Activated CD8-positive, alpha-beta memory T cell treated with anti-CD3 and anti-CD28 coated beads for 48 hours (primary cell): ENCODE measurements around the gene PHACTR3.

ENCODE experiments used
- DNase-seq, 3 experiments: peaks; one replicate each; pipeline ENCODE4 v3.0.0-alpha.2; 2020; ENCODE audit warnings: low read depth in 2 of 3, low spot score in 2 of 3

The PHACTR3 gene

DNA sequence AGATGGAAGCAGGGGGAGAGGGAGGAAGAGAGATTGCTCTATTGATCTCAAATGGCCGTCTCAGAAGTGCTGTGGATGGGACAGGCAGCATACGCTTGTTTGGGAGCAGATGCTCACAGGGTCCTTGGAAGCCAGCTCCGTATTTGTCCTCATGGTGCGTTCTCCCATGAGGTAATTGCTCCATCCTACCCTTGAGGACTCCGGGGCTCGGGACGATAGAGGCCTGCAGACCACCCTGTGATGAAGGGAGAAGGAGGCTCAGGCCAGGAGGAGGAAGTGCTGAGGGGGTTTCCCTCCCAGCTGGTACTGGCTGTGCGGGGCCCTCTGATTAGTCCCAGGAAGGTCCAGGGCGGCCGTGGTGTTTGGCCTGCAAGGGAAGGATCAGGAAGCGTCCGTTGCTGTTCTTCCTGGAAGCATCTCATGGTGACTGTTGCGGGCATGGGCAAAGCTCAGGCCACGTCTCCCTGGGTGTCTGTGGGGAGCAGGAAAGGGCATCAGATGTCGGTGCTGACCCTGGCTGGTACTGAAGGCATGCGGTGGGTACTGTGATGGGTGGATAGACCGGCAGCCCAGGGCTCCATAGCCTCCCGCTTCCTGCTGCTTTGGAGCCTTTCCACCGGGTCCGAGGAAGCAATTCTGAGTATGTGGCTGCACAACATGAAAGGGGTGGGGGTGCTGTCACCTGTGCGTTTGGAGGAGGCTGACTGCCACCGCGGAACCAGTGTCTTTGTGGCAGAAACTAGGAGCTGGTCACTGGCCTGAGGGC lies 170.8 kb downstream of the PHACTR3 start:
- DNase-seq: no peak

DNA sequence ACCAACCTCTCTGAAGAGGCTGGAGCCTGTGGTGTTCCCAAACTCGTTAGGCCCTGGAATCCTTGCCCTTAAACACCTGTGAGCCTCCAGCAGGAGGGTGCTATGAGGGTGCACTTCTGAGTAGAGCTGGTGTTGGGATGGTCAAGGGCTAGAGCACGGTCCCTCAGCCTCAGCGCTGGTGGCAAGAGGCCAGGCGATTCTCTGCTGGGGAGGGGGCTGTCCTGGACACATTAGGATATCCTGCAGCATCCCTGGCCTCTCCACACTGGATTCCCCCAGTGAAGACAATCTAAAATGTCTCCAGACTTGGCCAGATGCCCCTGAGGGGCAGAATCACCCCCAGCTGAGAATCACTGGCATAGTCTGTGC lies 171.3 kb downstream of the PHACTR3 start:
- no peak for DNase-seq

DNA sequence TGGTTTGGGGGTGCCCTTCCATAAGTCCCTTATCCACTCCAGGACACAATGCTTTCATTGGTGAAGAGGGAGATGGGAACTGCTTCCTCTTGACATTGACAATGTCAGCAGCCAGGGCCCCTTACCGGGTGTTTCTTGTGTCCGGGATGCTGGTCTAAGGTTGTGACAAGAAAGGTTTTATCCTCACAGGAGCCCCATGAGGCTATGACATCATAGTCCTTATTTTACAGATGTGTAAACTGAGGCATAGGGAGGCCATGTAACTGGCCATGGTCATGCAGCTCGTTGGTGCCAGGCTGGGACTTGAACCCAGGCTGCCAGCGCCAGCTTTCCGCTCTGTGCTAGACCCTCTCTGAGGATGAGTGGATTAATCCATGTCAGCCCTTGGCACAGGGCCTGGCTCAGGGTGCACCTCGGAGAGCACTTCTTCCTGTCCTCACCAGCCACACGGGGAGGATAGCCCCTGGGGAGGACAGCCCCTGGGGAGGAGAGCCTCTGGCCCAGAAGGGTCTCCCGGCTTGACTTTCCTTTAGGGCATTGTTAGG lies 171.8 kb downstream of the PHACTR3 start:
- DNase-seq: no peak

DNA sequence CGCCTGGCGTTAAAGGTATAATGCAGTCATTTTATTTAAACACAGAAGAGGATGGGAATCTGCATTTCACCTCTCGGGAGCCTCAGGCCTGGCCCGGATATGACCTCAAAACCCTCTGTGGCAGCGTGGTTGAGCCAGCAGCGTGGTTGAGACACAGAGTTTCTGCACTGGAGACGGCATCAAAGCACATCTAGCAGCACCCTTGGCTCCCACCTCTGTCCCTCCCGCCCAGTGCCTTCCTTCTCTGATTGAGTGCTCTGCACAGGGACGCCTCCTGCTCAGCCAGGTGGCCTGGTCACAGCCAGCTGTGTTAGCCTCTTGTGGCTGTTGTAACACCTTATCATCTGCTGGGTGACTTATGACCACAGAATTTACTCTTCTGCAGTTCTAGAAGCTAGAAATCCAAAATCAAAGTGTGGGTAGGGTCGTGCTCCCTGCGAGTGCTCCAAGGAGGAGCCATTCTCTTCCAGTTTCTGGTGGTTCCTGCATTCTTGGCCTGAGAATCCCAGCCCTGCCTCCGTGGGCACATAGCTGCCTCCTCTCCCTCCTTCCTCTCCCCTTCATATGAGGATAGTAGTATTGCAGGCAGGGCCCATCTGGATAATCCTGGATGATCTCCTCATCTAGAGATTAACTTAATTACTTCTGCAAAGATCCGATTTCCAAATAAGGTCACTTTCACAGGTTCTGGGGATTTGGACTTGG lies 172.4 kb downstream of the PHACTR3 start:
- DNase-seq: no peak

DNA sequence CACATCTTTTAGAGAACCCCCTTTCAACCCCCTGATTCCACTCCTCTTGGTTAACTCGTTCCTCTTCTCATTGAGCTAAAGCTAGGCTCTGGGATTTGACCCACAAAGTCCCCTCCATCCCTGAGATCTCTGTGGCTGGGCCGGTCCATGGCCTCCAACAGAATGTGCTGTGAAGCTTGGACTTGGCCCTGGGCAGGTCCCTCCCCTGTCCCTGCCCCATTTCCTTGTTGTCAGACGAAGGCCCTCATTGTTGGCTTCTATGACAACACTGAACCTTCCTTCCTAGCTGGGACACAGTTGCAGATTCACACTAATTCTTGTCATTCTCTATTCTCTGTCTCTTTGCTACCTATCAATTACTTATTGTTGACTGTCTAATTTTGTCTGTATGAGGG lies 173.0 kb downstream of the PHACTR3 start:
- DNase-seq: no peak

DNA sequence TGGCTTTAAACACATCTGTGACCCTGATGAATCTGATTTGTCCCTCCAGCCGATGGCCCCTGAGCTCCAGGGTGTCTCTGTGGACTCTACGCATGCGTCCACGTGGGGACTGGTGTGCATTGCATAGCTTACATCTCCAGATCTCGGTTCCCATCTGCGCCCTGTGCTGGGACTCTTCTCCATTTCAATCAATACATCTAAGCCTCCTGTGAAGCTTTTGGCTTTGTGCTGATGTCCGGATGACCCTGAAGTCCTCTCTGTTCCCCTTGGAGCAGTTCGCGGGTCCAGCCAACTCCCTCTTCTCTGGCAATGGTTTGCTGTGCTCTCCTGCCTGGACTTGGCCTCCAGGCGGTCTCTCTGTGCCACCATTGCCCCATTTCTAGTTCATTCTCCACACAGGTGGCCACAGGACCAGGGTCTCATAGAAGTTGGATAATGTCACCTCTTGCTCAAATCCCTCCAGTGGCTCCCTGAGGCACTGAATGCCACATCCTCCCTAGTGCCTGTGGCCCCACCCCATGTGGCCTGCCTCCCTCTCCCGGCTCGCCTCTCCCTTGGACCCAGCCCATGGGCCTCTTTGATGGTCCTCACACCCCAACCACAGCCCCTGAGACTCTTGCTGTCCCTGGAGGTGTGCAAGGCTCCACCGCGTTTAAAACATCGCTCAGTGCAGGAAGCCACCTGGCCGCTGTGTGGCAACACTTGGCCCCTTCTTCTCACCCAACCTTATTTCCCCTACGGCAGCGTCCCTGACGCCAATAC lies 173.7 kb downstream of the PHACTR3 start:
- no peak for DNase-seq

DNA sequence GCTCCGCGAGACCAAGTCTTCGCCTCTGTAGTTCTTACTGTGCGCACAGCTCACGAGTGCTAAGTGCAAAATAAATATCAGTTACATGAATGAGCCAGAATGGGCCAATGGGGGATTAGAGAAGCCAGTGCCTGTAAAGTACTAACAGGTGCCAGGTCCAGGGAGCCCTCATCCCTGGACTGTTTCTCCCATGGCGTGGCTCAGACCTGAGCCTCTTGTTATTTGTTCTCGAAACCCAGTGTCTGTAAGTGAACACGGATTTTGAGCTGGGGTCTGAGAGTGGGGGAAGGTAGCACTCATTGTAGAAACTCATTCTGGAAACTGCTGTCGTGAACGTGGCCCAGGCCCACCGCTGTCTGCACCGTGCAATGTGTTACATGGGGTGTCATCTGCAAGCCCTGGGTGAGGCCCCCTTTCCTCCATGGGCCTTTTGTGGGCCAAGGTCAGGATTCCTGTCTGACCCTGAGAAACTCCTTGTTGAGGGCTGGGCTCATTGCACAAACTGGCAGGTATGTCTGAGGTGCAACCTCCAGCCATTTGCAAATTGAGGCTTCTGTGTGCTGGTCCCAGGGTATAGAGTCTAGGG lies 174.4 kb downstream of the PHACTR3 start:
- no peak for DNase-seq

DNA sequence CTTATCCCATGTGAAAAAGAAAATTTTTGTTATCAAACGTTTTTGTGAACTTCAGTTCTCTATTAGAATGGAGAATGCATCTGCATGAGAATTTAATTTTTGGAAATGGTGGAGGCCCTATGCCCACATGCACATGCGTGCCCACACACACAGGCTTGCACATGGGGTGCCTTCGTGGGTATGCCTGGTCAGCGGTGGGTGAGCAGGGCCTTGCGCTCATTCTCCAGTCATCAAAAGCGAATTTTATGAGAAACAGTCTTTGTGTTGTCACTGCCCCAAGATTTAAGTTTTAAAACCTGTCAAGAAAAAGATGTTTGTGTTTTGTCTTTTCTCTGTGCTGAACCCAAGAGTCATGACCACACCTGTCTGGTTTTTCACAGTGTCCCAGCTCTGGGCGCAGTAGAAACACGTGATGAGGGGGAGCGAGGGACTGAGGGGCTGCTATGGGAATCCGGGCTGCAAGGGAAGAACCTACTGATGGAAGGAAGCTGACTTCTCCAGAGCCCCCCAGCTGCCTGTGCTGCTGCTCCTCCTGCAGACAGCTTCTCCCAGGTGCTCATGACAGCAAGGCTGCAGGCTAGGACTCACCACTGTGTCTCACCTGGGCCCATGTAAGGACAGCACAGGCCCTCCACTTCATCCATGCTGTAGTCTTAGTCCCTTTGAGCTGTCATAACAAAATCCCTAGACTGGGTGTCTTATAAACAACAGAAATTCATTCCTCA lies 175.5 kb downstream of the PHACTR3 start:
- no peak for DNase-seq

DNA sequence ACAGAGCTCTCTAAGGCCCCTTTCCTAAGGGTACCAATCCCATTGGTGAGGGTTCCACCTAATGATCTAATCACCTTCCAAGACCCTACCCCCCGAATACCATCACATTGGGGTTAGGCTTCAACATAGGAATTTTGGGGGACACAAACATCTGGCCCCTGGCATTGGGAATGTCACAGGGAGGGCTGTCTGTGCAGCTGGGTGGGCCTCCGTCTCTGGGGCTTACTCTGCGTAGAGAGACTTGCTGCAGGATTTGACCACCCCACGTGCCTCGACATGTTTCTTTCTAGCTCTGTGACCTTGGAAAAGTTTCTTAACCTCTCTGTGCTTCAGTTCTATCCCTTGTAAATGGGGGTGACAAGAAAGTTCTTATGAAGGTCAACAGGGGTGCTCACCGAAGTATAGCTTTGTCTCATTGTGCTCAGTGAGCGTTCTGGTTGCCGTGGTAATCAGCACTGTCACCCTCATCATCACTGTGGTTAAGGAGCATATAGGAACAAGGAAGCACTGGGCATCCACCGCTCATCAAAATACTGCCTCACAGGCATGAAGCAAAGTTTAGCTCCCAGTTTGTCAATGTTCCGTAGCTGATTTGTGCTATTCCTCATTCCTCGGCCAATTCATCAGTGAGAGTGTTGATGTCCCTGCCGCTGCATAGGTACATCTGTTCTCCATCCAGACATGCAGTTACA lies 176.3 kb downstream of the PHACTR3 start:
- no peak for DNase-seq

DNA sequence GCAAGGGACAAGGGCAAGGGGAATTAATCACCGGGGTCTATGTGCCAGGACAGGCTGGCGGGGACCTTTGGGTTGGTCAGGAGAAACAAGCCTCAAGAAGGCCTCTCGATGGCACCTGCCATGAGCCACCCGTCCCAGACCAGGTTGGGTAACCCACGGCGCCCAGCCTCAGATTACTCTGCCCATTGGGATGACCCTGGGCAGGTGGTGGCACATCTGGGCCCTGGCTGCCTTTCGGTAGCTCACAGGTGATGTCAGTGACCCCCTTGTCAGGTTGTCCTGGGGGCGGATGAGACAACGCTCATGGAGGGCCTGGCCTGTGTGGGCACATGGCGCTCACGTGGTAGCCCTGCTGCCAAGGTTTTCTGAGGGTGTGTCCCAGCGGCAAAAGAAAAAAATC lies 176.9 kb downstream of the PHACTR3 start:
- no peak for DNase-seq

DNA sequence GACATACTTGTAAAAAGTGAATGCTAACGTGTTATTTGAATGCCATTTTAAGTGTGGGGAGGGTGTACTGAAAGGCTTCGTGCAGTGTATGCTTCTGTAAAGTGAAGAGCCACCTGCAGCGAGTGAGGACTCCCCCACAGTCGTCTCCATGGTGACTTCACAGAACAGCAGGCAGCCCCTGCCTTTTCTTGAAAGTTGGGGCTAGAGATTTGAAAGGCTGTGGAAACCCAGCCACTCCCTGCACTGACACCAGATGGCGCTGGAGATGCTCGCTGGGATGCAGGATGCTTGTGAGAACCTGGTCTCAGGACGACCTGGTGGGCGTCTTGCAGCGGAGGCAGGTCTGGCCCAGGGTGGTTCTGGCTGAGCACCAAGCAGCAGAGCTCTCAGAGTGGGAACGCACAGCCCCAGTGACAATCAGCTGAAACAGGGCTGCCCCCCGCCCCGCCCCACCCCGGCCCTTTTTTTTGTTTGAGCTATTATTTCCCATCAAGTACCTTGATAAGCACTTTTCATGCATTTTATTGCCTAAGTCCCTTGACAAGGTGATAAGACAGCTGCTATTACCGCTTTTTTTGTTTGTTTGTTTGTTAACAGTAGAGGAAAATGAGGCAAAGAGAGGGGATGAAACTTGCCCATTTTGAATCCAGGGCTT lies 178.8 kb downstream of the PHACTR3 start:
- peak in 1 of 3 experiments; percentile 26 for DNase-seq

DNA sequence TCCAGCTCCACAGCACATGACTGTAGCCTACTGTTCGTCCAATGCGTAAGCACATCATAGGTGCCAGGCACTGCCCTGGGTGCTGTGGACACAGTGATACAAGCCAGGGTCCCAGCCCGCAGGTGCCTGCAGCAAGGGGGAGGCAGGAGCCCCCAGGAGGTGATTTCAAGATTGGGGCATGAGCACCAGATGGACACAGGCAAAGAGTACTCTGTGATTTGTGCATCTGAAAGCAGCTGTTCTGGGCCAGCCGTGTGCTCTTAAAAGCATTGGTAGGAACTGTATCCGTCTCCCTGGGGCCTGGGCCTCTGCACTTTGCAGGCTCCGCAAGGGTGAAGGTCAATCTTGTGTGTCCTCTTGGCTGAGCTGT lies 179.3 kb downstream of the PHACTR3 start:
- no peak for DNase-seq

DNA sequence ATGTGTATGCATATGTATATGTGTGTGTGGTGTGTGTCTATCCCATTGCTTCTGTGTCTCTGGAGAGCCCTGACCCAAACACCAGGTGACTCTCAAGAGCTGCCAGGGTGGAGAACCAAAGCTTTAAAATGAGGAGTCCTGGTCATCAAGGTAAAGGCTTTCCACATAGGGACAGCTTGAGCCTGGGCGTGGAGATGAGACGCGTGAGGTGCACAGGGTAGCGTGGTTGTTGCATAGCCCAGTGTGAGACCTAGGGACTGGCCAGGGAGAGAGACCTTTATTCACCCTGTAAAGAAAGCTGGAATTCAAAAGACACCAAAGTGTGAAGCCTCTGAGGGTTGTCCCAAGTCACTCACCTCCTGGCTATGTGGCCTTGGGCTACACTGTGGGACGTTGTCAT lies 180.0 kb downstream of the PHACTR3 start:
- DNase-seq: no peak

DNA sequence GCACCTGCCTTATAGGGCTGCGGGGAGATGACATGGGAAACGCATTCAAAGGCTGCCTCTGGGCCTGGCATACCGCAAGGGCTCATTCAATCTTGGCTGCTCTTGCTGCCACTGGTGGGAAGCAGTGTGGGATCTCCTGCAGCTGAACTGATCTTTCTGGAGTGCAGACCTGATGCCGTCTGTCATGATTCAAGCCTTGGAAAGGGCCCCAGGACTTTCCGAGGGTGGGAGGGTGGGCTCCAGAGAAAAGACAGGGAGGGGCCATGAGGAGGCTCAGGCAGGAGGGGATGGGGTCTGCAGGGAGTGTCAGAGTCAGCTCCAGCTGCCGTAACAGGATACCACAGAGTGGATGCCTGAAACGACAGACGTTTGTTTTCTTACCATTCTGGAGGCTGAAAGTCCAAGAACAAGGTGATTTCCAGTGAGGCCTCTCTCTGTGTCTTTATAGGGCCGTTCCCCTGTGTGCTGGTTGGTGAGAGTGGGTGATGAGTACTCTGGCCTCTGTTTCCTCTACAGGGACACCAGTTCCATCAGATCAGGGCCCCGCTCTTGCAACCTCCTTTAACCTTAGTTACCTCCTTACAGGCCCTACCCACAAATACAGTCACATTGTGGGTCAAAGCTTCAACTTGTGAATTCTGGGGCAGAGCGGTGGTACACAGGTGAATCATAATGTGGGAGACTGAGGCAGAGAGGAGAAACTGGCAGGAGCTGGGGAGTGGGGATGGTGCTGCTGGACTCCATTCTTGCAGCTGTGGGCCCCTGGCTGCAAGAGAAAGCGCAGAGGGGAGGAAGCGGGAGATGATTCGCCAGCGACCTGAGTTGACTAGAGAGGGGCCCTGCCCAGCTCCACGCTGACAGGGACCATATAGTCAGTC lies 180.7 kb downstream of the PHACTR3 start:
- no peak for DNase-seq

DNA sequence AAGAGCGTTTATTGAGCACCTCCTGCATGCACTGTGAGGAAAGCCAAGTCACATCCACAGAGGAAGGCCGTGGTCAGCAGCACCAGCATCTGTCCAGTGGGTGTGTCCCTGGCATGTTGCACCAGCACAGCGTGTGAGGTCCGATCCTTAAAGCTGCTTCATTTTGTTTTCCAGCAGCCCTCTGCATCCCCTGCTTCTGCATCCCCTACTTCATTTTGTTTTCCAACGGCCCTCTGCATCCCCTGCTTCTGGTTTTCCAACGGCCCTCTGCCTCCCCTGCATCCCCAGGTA lies 181.3 kb downstream of the PHACTR3 start:
- no peak for DNase-seq

DNA sequence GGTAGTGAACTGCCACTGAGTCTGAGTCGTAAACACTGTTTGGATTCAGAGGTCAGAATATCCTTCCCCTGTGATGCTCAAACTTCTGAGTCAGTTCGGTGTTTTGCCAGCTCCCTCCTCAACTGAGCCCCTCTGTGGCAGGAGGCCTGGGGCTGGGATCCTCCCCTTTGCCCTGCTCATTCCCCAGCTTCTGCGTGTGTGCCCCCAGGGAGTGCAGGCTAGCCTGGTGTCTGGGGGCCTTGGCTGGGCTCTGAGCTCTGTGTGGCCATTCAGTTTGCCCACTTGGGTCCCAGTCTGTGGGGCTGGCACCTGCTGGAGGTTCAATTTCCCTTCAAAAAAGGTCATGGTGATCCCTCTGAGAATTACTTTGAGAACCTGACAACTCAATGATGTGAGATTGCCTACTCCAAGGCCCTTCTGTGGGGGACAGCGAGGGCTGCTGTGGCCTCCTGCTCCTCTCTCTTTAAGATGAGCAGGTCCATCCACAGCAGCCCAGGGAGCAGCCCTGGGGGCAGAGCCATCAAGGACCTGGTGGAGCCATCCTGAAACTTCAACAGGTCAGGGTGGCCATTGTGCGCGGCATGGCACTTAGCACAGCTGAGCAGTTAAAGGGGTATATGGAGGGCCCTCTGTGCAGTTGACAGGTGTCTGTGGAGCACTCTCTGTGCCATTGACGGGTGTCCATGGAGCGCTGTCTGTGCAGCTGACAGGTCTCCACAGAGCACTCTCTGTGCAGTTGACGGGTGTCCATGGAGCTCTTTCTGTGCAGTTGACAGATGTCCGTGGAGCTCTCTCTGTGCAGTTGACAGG lies 181.9 kb downstream of the PHACTR3 start:
- no peak for DNase-seq

DNA sequence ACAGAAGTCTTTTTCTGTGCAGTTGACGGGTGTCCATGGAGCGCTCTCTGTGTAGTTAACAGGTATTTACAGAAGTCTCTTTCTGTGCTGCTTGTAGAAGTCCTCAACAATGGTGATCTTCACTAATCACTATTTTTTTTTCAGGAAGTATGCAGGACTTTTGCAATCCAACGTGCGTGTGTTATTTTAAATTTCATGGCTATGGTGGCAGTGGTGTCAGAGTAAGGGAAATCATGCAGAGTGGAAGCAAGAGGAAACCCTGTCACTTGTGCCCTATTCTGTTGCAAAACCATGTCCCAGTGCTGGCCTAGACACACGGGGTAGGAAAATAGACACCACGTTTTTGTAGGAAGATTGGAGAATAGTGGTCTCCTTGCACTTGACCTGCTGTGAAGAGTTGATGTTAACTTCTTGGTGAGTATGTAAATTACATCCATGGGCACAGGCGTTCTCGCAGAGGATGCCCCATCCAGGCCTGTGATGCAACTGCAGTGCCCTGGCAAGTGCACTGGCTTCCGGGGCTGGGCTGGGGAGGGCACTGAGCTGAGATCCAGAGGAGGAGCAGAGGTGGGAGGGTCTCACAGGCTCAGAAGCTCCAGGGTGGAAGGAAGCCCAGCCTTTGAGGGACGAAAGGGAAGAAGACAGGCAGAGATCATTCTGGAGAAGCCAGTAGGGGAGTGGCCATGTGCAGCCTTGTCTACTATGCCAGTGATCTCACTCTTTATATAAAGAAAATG lies 182.6 kb downstream of the PHACTR3 start:
- DNase-seq: no peak

DNA sequence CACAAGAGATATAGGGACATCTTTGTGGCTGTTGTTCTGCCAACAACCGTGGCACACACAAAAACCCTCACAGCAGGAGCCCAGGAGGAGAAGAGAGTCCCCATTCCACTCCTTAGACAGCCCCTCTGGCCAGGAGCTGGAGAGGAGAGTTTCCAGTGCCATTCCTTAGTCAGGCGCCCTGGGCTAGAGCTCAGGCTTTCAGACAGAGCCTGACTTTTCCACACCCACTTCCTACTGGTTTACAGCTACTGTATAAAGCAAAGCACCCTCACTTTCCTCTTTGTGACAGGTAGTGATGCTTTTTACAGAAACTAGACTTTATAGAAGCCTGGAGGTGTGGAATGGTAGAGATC lies 183.2 kb downstream of the PHACTR3 start:
- DNase-seq: no peak
